ENCODE results near the gene GASK1A.
"Not testable (repeated sequence)": the region's sequence is repeated elsewhere in the genome, so short reads cannot be mapped to it uniquely, and the experiment has no call there.

Gene GASK1A

DNA sequence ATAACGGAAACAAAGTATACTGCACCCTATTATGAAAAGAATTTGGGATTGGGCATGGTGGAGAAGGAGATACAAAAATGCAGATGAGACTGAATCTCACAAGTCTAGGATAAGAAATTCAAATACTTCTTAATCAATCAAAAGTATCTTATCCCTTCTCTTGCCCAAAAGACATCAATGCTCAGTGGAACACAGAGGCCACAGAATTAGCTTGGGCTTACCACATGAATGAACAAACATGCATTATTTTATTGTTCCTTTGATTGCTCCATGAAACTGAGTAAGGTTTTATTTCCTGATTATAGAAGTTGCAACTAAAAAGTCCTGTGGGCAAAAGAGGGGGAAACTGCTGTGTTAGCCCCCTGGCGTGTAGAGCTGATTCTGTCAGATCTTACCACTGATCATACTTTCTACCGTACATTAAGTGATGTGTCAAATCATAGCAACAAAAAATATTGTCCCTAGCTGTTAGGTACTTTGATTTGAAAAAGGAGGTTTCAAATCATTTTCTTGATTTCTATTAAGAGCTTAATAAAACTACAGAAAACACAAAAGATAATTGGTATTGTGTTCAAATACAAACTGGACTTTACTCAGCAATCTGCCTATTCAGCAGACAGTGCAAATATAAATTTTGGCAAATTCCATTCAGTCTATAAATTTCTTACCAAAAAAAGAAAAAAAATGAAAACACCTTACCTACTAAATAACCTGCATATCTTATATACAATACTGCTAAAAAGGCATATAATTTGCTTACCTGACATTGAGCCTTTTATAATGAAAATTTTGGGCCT lies 7.9 kb upstream of the GASK1A start:
- no peaks in the 10 kb centered on the region for H3K4me1 Mint-ChIP-seq
- H3K4me3 Mint-ChIP-seq, result no peak overlapping the region
- H3K9me3 Mint-ChIP-seq, result peaks cover 7% of the 10 kb centered on the region
- no peaks in the 10 kb centered on the region for H3K36me3 Mint-ChIP-seq
- H3K27ac Mint-ChIP-seq, result no peak overlapping the region
- DNase-seq (ENCODE audit: low spot score in 2 of 2) (no peak), ATAC-seq (no peak)

DNA sequence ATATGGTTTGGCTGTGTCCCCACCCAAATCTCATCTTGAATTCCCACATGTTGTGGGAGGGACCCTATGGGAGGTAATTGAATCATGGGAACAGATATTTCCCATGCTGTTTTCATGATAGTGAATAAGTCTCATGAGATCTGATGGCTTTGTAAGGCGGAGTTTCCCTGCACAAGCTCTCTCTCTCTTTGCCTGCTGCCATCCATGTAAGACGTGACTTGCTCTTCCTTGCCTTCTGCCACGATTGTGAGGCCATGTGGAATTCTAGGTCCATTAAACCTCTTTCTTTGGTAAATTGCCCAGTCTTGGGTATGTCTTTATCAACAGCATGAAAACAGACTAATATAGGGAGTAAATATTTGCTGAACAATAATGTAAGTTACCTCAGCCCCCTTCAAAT lies 4.2 kb upstream of the GASK1A start:
- DNase-seq (ENCODE audit: low spot score in 2 of 2), result peak in 1 of 2 donors; percentile 10
- H3K4me1 Mint-ChIP-seq, H3K9me3 Mint-ChIP-seq, H3K27ac Mint-ChIP-seq, H3K4me3 Mint-ChIP-seq, ATAC-seq, H3K36me3 Mint-ChIP-seq: not testable (repeated sequence)

DNA sequence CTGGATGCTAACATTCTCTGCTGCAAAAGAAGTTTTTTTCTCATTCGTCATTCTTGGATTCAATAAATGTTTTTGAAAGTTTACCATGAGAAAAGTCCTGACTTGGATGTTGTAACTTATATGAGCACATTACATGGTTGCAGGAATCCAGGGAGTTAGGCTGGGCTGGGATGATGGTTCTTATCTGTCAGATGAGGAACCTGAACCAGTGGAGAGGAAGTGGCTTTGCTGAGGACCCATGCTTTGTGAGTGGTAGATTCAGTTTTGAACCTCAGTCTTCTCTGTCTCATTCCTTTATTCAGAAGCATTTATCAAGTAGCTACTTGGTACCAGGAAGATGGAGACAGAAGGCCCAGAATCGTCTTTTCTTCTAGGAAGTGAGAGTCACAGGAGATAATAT lies 3.7 kb upstream of the GASK1A start:
- H3K36me3 Mint-ChIP-seq, result no peaks in the 10 kb centered on the region
- peaks cover 7% of the 10 kb centered on the region for H3K4me1 Mint-ChIP-seq
- no peak overlapping the region for H3K27ac Mint-ChIP-seq
- DNase-seq (ENCODE audit: low spot score in 2 of 2), result no peak
- H3K4me3 Mint-ChIP-seq, result no peak overlapping the region
- no peak for ATAC-seq
- peaks cover 7% of the 10 kb centered on the region for H3K9me3 Mint-ChIP-seq

DNA sequence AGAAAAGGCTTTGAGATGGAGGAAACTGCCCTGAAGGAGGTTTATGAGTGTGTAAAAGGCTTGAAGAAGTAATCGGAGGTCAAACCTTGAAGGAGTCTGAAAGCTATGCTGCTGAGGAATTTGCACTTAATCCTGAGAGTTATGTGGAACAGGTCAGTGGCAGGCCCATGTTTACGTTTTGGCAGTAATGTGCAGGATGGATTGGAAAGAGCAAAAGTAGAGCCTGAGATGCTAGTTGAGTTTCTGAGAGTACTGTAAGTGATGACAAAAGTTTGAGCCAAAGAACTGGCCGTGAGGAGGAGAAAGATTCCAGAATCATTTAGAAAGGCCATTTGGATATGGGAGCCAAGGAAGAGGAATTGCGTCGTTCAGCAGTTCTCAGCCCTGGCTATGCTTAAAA lies 3.2 kb upstream of the GASK1A start:
- H3K4me3 Mint-ChIP-seq, result no peak overlapping the region
- H3K36me3 Mint-ChIP-seq, result no peaks in the 10 kb centered on the region
- DNase-seq (ENCODE audit: low spot score in 2 of 2) (no peak), ATAC-seq (no peak)
- H3K27ac Mint-ChIP-seq, result no peak overlapping the region
- H3K4me1 Mint-ChIP-seq, result peaks cover 7% of the 10 kb centered on the region
- H3K9me3 Mint-ChIP-seq, result peaks cover 7% of the 10 kb centered on the region

DNA sequence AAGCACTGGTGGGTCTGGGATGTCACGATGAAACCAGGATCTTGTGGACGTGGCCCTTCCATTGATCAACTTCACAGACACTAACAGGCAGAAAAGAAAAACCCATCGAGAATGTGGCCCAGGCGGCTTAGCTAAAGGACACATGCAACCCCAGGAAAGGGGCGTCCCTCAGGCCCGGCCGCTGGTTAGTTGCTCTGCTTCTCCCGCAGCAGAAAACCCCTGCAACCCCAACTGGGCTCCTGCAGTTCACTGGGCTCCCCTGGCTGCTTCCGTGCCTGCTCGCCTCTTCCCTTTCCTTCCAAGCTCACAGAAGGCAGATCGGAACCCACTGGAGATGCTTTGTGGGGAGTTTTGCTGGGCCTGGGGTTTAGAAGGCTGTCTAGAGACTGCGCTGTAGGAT lies 1.1 kb downstream of the GASK1A start:
- DNase-seq (ENCODE audit: low spot score in 2 of 2) (no peak), ATAC-seq (no peak)
- no peaks in the 10 kb centered on the region for H3K9me3 Mint-ChIP-seq
- H3K36me3 Mint-ChIP-seq, result no peaks in the 10 kb centered on the region
- H3K4me1 Mint-ChIP-seq, result peaks cover 7% of the 10 kb centered on the region
- H3K4me3 Mint-ChIP-seq, result peak overlapping the region; percentile 55
- no peak overlapping the region for H3K27ac Mint-ChIP-seq

DNA sequence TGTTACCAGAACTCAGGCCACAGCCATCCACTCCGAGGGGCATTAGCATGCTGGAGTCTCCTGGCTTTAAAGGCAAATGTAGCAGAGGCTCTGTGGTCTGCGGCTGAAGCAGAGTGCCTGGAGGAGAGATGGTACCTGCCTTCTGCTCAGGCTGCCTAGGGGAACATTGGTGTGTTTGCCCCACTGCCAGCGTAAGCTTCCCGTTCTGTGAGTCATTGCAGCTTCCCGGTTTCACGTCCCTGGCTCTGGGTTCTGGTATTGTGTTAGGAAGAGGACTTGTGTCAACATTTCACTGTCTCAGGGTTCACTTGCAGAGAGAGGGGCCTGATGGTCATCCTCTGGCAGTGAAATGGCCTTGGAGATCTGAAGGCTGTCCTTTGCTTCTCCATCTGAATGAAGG lies 1.8 kb downstream of the GASK1A start:
- no peak overlapping the region for H3K4me3 Mint-ChIP-seq
- H3K4me1 Mint-ChIP-seq, result peaks cover 7% of the 10 kb centered on the region
- no peaks in the 10 kb centered on the region for H3K9me3 Mint-ChIP-seq
- no peak overlapping the region for H3K27ac Mint-ChIP-seq
- ATAC-seq, result no peak
- H3K36me3 Mint-ChIP-seq, result no peaks in the 10 kb centered on the region
- DNase-seq (ENCODE audit: low spot score in 2 of 2), result no peak

DNA sequence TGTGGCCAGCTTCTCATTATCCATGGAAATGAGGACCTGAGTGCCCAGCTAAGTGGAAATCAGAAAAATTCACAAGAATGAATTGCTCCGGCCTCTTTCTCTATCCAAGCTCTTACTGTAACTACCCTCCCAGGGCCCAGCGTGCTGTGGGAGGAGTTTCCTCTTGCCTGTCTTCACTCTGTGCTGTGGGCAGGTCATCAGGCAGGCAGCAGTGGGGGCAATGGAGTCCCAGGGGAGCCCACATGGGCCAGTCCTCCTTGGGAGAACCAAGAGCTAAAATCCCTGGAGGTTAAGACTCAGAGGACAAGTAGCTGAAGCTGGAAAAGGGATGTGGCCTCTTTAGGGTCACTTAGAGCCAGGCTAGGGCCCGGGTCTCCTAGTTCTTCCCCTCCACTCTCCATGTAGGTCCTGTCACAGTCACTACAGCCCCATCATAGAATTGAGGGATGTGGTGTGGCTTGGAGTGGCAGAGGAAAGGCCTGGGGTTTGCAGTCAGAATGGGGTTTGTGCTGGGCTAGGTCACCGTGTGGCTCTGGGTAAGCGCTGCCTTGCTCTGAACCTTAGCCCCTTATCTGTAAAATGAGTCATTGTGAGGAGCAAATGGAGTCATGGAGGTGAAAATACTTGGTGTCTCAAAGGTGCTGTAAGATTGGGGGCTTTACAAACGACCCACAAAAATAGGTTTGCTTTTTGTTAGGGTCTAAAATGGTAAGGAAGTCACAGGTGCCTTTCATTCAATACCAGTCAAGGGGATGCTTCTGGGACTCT lies 3.7 kb downstream of the GASK1A start:
- DNase-seq (ENCODE audit: low spot score in 2 of 2) (no peak), ATAC-seq (no peak)
- no peak overlapping the region for H3K4me3 Mint-ChIP-seq
- H3K4me1 Mint-ChIP-seq, result peaks cover 7% of the 10 kb centered on the region
- H3K9me3 Mint-ChIP-seq, result no peaks in the 10 kb centered on the region
- H3K36me3 Mint-ChIP-seq, result no peaks in the 10 kb centered on the region
- H3K27ac Mint-ChIP-seq, result no peak overlapping the region

DNA sequence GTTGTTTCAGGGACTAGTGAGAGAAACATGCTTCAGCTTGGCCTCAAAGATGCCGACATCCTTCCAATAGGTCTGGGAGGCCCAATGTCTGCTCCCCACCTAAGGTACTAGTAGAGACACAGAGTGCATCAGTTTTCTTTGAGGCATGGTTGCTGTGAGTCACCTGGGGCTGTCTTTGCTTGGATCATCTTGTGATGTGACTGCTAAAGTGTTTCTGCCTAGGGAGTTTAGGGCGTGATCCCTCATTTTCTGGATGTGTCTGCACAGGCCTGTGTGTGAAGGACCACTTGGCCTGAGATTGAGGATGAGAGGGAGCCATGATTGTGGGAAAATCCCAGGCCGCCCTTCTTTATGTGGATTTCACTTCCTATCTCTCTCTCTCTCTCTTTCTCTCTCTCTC lies 4.8 kb downstream of the GASK1A start:
- no peak for ATAC-seq
- Mint-ChIP-seq H3K9me3 (no peaks in the 10 kb centered on the region), H3K4me1 (peaks cover 2% of the 10 kb centered on the region), H3K36me3 (no peaks in the 10 kb centered on the region), H3K4me3 (no peak overlapping the region), H3K27ac (no peak overlapping the region)
- DNase-seq (ENCODE audit: low spot score in 2 of 2), result no peak

DNA sequence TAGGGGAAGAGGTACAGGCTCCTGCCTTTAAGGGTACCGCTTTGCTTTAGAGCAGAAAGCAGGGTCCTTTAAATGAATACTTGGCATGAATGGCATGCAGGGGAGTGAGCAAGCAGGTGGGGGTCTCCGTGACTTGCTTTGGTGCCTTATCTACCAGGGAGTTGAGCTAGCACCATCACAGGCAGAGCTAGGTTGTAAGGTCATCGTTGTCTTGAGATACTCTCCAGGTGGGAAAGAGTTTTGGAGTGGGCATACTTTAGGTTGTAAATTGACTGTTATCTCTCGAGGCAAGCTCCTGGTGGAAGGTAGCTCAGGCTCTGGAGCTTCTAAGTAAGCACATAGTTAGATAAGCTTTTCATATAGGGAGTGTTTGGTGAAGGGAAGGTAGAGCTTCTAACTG lies 5.6 kb downstream of the GASK1A start:
- ATAC-seq (no peak), DNase-seq (ENCODE audit: low spot score in 2 of 2) (no peak)
- H3K4me3 Mint-ChIP-seq, result no peak overlapping the region
- no peaks in the 10 kb centered on the region for H3K9me3 Mint-ChIP-seq
- H3K36me3 Mint-ChIP-seq, result no peaks in the 10 kb centered on the region
- H3K27ac Mint-ChIP-seq, result no peak overlapping the region
- H3K4me1 Mint-ChIP-seq, result no peaks in the 10 kb centered on the region

DNA sequence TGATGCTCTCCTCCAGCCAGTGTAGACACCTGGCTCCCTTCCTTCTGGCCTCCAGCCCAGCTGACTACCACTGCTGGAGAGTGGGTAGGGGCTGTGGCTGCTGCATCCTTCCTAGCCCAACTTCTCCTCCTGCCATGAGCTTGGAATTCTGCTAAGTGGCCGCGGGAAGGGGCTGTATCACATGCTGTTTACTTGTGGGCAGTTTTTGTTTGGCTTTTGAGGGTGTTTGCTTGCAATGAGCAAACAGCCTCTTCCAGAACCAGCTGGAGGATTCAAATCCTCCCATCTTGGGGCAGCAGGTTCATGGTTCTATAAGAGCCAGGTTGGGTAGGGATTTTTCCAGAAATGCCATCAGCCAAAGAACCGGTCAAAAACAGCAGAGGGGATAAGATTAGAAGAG lies 9.0 kb downstream of the GASK1A start:
- DNase-seq (ENCODE audit: low spot score in 2 of 2), result no peak
- no peaks in the 10 kb centered on the region for H3K36me3 Mint-ChIP-seq
- H3K9me3 Mint-ChIP-seq, result no peaks in the 10 kb centered on the region
- ATAC-seq, result no peak
- no peak overlapping the region for H3K27ac Mint-ChIP-seq
- H3K4me3 Mint-ChIP-seq, result no peak overlapping the region
- no peaks in the 10 kb centered on the region for H3K4me1 Mint-ChIP-seq

DNA sequence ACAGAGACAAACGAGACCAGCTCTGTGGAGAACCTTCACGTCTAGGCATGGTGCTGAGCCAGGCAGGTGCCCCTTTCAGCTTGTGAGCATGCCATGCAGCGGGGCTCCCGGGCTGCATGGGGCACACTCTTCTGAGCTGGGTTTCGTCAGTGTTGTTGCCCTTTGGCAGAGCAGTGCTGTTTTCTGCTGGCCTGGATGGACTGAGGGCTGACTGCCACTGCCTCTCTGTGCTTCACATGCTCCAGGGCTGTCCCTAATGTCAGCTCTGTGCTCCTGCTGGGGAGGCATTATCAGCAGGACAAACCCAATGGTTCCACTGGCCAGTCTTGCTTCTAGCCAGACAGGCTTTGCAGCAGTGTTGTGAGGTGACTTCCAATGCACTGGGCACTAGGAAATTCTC lies 9.5 kb downstream of the GASK1A start:
- Mint-ChIP-seq H3K4me3 (no peak overlapping the region), H3K27ac (no peak overlapping the region), H3K36me3 (no peaks in the 10 kb centered on the region), H3K9me3 (no peaks in the 10 kb centered on the region), H3K4me1 (no peaks in the 10 kb centered on the region)
- DNase-seq (ENCODE audit: low spot score in 2 of 2), result no peak
- ATAC-seq, result no peak

DNA sequence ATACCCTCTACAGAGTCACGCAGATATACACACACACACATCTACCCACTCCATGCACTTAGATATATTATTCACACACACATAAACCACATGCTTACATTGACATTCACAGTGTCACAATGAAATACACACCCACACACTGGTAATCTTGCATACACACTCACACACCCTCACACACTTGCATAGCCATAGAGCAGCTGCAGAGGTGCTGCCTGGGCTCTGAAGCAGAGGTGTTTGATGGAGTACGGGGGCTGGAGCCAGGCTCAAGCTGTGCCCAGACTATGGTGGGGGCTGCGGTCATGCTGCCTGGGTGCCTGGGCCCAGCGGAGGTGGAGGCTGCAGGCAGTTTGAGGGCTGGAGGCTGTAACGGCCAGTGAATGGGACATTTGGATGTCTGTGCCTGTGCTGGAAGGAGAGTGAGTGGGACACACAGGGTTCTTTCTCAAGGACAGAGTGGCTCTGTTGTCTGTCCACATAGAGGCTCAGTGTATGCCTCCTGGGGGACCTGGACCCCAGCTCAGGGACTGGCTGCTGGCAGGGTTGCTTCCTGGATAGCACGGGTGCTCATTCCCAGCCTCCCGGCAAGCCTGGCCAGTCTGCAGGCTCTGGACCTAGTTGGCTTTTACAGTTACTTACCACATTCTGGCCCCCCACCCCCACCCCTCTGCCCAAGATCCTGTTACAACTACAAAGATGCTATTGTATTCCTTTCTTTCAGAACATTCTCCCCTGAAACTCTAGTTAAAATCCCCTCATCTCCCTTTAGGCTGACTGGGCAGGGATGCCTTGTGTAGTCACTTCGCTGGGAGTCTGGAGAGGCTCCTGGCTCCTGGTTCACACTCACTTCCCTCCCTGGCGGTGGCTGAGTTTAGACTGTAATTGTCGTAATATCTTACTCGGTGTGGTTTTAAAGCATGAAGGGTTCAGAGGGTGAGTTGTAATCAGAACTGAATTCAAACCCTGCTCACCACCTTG lies 12.5 kb downstream of the GASK1A start:
- H3K4me1 Mint-ChIP-seq, result no peaks in the 10 kb centered on the region
- DNase-seq (ENCODE audit: low spot score in 2 of 2) (no peak), ATAC-seq (peak; percentile 47)
- H3K36me3 Mint-ChIP-seq, result no peaks in the 10 kb centered on the region
- no peak overlapping the region for H3K4me3 Mint-ChIP-seq
- no peaks in the 10 kb centered on the region for H3K9me3 Mint-ChIP-seq
- no peak overlapping the region for H3K27ac Mint-ChIP-seq

DNA sequence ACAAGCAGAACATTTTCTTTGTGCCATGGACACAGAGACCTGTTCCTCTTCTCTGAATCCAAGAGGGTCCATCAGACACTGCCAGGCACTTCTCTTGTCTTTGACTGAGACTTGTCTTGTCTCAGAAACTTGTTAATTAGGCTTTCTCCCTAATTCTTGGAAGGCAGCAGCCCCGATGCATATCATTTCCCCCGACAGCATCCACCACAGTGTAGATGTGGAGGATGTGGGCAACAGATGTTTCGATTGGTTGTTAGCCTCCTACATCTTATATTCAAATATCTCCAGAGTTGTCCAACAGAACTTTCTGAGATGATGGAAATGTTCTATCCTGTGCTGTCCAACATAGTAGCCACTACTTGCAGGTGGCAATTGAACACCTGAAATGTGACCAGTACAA lies 15.5 kb downstream of the GASK1A start:
- Mint-ChIP-seq H3K4me3 (no peak overlapping the region), H3K36me3 (no peaks in the 10 kb centered on the region), H3K4me1 (no peaks in the 10 kb centered on the region), H3K27ac (no peak overlapping the region), H3K9me3 (no peaks in the 10 kb centered on the region)
- no peak for DNase-seq (ENCODE audit: low spot score in 2 of 2)
- no peak for ATAC-seq

DNA sequence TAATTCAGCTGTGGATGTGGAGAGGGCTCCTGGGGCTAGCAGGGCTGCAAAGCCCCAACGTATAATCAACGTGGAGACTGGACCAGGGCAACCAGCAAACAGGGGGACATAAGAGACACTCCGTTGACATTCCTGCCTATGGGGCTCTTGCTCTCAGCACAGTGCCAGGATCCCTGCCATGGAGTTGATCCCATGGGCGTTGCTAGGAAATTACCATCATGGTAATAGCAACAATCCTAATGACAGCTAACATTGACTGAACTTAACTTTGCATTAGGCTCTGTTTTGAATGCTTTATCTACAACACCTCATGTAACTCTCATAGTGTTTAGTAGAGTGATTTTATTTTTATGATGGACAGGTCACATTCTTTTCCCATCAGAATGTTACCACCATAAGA lies 16.9 kb downstream of the GASK1A start:
- no peaks in the 10 kb centered on the region for H3K9me3 Mint-ChIP-seq

DNA sequence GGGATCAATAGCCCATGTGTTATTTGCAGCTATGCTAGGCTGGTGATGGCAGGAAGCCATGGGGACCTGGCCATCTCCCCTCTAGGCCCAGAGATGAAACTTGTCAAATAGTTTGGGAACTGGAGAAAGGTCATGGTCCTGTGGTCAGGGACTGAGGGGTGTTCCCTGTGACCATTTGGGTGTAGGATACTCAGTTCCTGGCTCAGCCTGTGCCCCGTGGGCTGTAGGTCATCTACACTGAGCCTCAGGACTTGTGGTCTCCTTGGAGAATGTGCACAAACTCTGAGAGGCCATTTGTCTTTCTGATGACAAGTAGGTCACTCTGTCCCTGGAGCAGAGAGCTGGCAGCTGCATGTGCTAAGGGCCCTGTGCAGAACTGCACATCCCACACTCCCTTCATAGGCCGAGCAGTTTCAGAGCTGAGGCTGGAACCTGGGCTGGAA lies 17.5 kb downstream of the GASK1A start:
- H3K4me1 Mint-ChIP-seq, result no peaks in the 10 kb centered on the region
- H3K4me3 Mint-ChIP-seq, result no peak overlapping the region
- no peak for DNase-seq (ENCODE audit: low spot score in 2 of 2)
- no peaks in the 10 kb centered on the region for H3K36me3 Mint-ChIP-seq
- H3K27ac Mint-ChIP-seq, result no peak overlapping the region
- H3K9me3 Mint-ChIP-seq, result no peaks in the 10 kb centered on the region
- no peak for ATAC-seq

More for the DNA sequence above, 16.9 kb downstream of the GASK1A start:
- Mint-ChIP-seq H3K4me1 (no peaks in the 10 kb centered on the region), H3K36me3 (no peaks in the 10 kb centered on the region), H3K27ac (no peak overlapping the region), H3K4me3 (no peak overlapping the region)
- no peak for DNase-seq (ENCODE audit: low spot score in 2 of 2)
- no peak for ATAC-seq

Measured in stimulated activated effector memory CD8-positive, alpha-beta T cell treated with anti-CD3 and anti-CD28 coated beads, Interleukin-12 subunit alpha, Interleukin-12 subunit beta, amount 100 ng/mL, for 72 hours (primary cell).